WTC11 (cell line): Measurements from ENCODE around the gene ANTKMT. TPM values are rescaled to one million over a fixed set of nuclear protein-coding genes. Genes with fewer than 3 reads are reported as not detected.
A peak's percentile ranks its signal among the peaks of the same experiment; 100 is the strongest.

Experiments used
- ATAC-seq: fragments of 200-7000 bp; cut with Tn5 transposase; 2 replicates; pipeline ENCODE4 v1.10.0; 2021; ENCODE audit warnings: mild to moderate bottlenecking, moderate library complexity
- CTCF ChIA-PET: fragments of 300-600 bp; sonication (Branson Sonifier 250); formaldehyde crosslinking; loops from one replicate; lab custom pipeline; 2021; ENCODE audit warnings: antibody characterized with exemption; lab: Charles Lee
- POLR2A ChIA-PET: fragments of 350-600 bp; sonication (Branson Sonifier 250); formaldehyde crosslinking; loops from one replicate; lab custom pipeline; 2021; ENCODE audit warnings: antibody characterized with exemption; lab: Charles Lee
- DNase-seq: peaks from one replicate; pipeline ENCODE4 v3.0.0; 2021; ENCODE audit warnings: low spot score
- H3K27ac Mint-ChIP-seq: 2 replicates; pipeline ENCODE4 v1.8.0; 2021; ENCODE audit warnings: mixed read lengths
- H3K27me3 Mint-ChIP-seq: 2 replicates; pipeline ENCODE4 v1.8.0; 2021; ENCODE audit warnings: low read depth, mild to moderate bottlenecking, moderate library complexity, mixed read lengths
- H3K36me3 Mint-ChIP-seq: 2 replicates; pipeline ENCODE4 v1.8.0; 2021; ENCODE audit warnings: mixed read lengths
- H3K4me1 Mint-ChIP-seq: 2 replicates; pipeline ENCODE4 v1.8.0; 2022; ENCODE audit warnings: mixed read lengths
- H3K4me3 Mint-ChIP-seq: 2 replicates; pipeline ENCODE4 v1.8.0; 2021; ENCODE audit warnings: mild to moderate bottlenecking, moderate library complexity, mixed read lengths
- H3K9me3 Mint-ChIP-seq: 2 replicates; pipeline ENCODE4 v1.8.0; 2021; ENCODE audit warnings: mixed read lengths
- CTCF ChIP-seq: fragments of 200-600 bp; IDR thresholded peaks from 2 replicates; pipeline ENCODE4 v1.8.0; 2022; ENCODE audit warnings: antibody characterized with exemption
- E2F1 ChIP-seq: sonication (generic); formaldehyde crosslinking; IDR thresholded peaks from 2 replicates; pipeline ENCODE4 v1.8.0; 2022; ENCODE audit warnings: mild to moderate bottlenecking, missing genetic modification reagents
- ESRRA ChIP-seq: sonication (generic); formaldehyde crosslinking; IDR thresholded peaks from 2 replicates; pipeline ENCODE4 v1.8.1; 2022; ENCODE audit warnings: mild to moderate bottlenecking, missing genetic modification reagents, borderline replicate concordance
- FOXK1 ChIP-seq: sonication (generic); formaldehyde crosslinking; IDR thresholded peaks from 2 replicates; pipeline ENCODE4 v1.8.0; 2022; ENCODE audit warnings: mild to moderate bottlenecking, moderate library complexity, missing genetic modification reagents
- GRHL2 ChIP-seq: fragments of 250-450 bp; sonication (Bioruptor Pico); IDR thresholded peaks from 2 replicates; pipeline ENCODE4 v1.8.0; 2022; ENCODE audit warnings: mild to moderate bottlenecking, moderate library complexity; ENCODE audit not compliant: insufficient replicate concordance, severe bottlenecking
- HMGXB4 ChIP-seq: sonication (generic); formaldehyde crosslinking; IDR thresholded peaks from 2 replicates; pipeline ENCODE4 v1.8.1; 2023; ENCODE audit warnings: mild to moderate bottlenecking, moderate library complexity, missing genetic modification reagents
- MAX ChIP-seq: sonication (generic); formaldehyde crosslinking; IDR thresholded peaks from 2 replicates; pipeline ENCODE4 v1.8.0; 2022; ENCODE audit warnings: mild to moderate bottlenecking, missing genetic modification reagents
- PRRX2 ChIP-seq: fragments of 250-450 bp; sonication (Bioruptor Pico); IDR thresholded peaks from 2 replicates; pipeline ENCODE4 v1.8.0; 2021; ENCODE audit warnings: mild to moderate bottlenecking
- RELA ChIP-seq: sonication (generic); formaldehyde crosslinking; IDR thresholded peaks from 2 replicates; pipeline ENCODE4 v1.8.1; 2022; ENCODE audit warnings: missing genetic modification reagents, mild to moderate bottlenecking, borderline replicate concordance
- TCF7 ChIP-seq: sonication (generic); formaldehyde crosslinking; IDR thresholded peaks from 2 replicates; pipeline ENCODE4 v1.8.0; 2022; ENCODE audit warnings: mild to moderate bottlenecking, low read depth, missing genetic modification reagents, moderate library complexity
- TEAD1 ChIP-seq: sonication (generic); formaldehyde crosslinking; IDR thresholded peaks from 2 replicates; pipeline ENCODE4 v1.8.0; 2022; ENCODE audit warnings: mild to moderate bottlenecking, missing genetic modification reagents
- TEAD4 ChIP-seq: sonication (generic); formaldehyde crosslinking; IDR thresholded peaks from 2 replicates; pipeline ENCODE4 v1.8.0; 2022; ENCODE audit warnings: mild to moderate bottlenecking, missing genetic modification reagents
- USF2 ChIP-seq: sonication (generic); formaldehyde crosslinking; IDR thresholded peaks from 2 replicates; pipeline ENCODE4 v1.8.1; 2023; ENCODE audit warnings: mild to moderate bottlenecking, missing genetic modification reagents, moderate library complexity
- ZBTB43 ChIP-seq: sonication (generic); formaldehyde crosslinking; IDR thresholded peaks from 2 replicates; pipeline ENCODE4 v1.8.1; 2023; ENCODE audit warnings: mild to moderate bottlenecking, missing genetic modification reagents
- ZMAT4 ChIP-seq: fragments of 250-450 bp; sonication (Bioruptor Pico); IDR thresholded peaks from 2 replicates; pipeline ENCODE4 v1.9.0; 2021; ENCODE audit warnings: mild to moderate bottlenecking
- total RNA-seq: library from RNA; stranded (reverse); gene quantifications from 3 replicates; pipeline ENCODE4 v1.2.3, GENCODE V29; 2021
- TF ChIP-seq, protein P1 (sequence below): fragments of 250-450 bp; sonication (Bioruptor Pico); IDR thresholded peaks from 2 replicates; pipeline ENCODE4 v1.9.0; 2021; ENCODE audit warnings: mild to moderate bottlenecking
- TF ChIP-seq, protein P2 (sequence below): sonication (generic); formaldehyde crosslinking; IDR thresholded peaks from 2 replicates; pipeline ENCODE4 v1.8.1; 2022; ENCODE audit warnings: mild to moderate bottlenecking, moderate library complexity, missing genetic modification reagents

ANTKMT gene
- total RNA-seq, 1 experiment from 2014 or later: 40.6 TPM

DNA sequence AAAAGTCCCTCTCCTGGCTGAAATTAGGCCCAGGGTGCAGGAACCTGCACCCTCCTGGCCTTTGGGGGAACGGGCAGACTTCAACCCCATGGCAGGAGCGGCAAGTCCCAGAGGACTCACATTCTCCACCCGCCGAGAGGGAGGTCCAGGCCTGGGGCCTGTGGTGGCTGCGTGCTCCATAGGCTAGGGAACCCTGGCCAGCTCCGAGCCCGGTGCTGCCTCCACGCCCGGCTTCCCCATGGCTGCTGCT is 5.2 kb downstream of the ANTKMT start (continued):
- TF ChIP-seq ZMAT4: no peak
- no peak for TF ChIP-seq ZBTB43 (CRISPR knock-in tag)
- TF ChIP-seq CTCF: no peak
- no peak for TF ChIP-seq GRHL2 (CRISPR knock-in tag)
- no peak for TF ChIP-seq TCF7
- TF ChIP-seq TEAD4 (CRISPR knock-in tag): no peak
- no peak for TF ChIP-seq FOXK1 (CRISPR knock-in tag)
- no peak for TF ChIP-seq E2F1 (CRISPR knock-in tag)

DNA sequence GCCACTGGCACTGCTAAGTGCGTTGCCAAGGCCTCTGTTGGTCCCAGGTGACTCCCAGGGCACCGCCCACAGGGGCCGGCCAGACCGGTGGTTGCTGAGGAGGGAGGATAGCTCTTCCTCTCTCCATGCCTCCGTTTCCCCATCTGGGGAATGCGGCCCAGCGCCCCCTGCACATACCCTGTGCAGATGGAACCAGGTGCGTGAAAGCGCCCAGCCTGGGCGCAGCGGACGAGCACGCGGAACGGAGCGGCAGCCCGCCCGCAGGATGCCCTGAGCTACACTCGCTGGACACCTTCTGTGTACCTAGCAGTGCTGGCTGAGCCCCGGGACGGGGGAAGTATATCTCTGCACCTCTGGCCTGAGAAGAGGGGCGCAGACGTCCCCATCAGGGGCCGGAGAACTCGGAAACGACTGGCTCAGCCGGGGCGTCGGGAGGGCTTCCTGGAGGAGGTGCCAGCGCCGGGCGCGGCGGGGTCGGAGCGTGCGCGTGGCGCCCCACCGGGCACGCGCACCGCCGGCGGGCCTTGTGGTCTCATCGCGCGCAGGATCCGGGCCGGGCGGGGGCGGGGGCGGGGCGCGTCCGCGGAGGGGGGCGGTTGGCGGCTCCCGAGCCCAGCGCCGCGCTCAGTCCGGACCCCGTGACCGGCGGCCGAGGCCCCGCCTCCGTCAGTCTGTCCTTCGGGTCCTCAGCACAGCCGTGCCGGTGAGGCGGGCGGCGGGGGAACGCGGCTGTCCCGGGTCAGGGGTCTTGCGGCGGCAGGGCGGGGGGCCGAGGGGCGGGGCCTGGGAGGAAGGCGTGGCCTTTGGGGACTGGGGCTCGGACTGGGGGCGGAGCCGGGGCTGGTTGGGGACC is 5.7 kb downstream of the ANTKMT start, which contains the start of the genes CCDC78 and HAGHL:
TSS of gene CCDC78 (minus strand) at position 6 of the 853 bp plus-strand sequence. CDS start 76 bp downstream, outside the sequence.
TSS of gene HAGHL (plus strand) at position 669 of the 853 bp plus-strand sequence. CDS start 404 bp downstream, outside the sequence.
- H3K9me3 Mint-ChIP-seq: no peaks in the 10 kb centered on the region
- no peaks in the 10 kb centered on the region for H3K4me1 Mint-ChIP-seq
- H3K36me3 Mint-ChIP-seq: no peaks in the 10 kb centered on the region; the same call in 1 of the 2 replicates
- H3K27ac Mint-ChIP-seq: no peak within 1 kb of the TSS
- peak within 1 kb of the TSS; percentile 69 for H3K4me3 Mint-ChIP-seq
- H3K27me3 Mint-ChIP-seq: peaks cover 2% of the 10 kb centered on the region; the same call in 1 of the 2 replicates
- ChIA-PET CTCF (interaction anchor here (0.7 to 6.9 kb wide), 10 partner anchors 10 to 66 kb away, joined by 3 to 90 read pairs (median 5); partner anchors contain the start of genes CHTF18, CIAO3, METRN and RPUSD1), POLR2A (no interaction called here)
- peak; percentile 89 for DNase-seq
- TF ChIP-seq, protein P1, sequence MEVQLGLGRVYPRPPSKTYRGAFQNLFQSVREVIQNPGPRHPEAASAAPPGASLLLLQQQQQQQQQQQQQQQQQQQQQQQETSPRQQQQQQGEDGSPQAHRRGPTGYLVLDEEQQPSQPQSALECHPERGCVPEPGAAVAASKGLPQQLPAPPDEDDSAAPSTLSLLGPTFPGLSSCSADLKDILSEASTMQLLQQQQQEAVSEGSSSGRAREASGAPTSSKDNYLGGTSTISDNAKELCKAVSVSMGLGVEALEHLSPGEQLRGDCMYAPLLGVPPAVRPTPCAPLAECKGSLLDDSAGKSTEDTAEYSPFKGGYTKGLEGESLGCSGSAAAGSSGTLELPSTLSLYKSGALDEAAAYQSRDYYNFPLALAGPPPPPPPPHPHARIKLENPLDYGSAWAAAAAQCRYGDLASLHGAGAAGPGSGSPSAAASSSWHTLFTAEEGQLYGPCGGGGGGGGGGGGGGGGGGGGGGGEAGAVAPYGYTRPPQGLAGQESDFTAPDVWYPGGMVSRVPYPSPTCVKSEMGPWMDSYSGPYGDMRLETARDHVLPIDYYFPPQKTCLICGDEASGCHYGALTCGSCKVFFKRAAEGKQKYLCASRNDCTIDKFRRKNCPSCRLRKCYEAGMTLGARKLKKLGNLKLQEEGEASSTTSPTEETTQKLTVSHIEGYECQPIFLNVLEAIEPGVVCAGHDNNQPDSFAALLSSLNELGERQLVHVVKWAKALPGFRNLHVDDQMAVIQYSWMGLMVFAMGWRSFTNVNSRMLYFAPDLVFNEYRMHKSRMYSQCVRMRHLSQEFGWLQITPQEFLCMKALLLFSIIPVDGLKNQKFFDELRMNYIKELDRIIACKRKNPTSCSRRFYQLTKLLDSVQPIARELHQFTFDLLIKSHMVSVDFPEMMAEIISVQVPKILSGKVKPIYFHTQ (CRISPR knock-in tag): no peak
- TF ChIP-seq, protein P2, sequence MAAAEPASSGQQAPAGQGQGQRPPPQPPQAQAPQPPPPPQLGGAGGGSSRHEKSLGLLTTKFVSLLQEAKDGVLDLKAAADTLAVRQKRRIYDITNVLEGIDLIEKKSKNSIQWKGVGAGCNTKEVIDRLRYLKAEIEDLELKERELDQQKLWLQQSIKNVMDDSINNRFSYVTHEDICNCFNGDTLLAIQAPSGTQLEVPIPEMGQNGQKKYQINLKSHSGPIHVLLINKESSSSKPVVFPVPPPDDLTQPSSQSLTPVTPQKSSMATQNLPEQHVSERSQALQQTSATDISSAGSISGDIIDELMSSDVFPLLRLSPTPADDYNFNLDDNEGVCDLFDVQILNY (CRISPR knock-in tag): peak; percentile 19; the same call in 1 of the 2 replicates
- TF ChIP-seq TEAD1 (CRISPR knock-in tag) (no peak), HMGXB4 (CRISPR knock-in tag) (peak; percentile 63), ESRRA (0 out of 2 replicates have a peak, but pooled peaks have one; percentile 55), RELA (CRISPR knock-in tag) (peak; percentile 71; the same call in 1 of the 2 replicates), ZMAT4 (peak; percentile 53; the same call in 1 of the 2 replicates), PRRX2 (CRISPR knock-in tag) (peak; percentile 56; the same call in 1 of the 2 replicates), USF2 (CRISPR knock-in tag) (peak; percentile 64; the same call in 1 of the 2 replicates), MAX (peak; percentile 71; the same call in 1 of the 2 replicates)
- ATAC-seq: peak; percentile 50
